HepG2 (cell line): ENCODE data around the gene LILRB2.

Source experiments
- CBX5 ChIP-seq: sonication (generic); formaldehyde crosslinking; IDR thresholded peaks from 2 replicates; pipeline ENCODE4 v1.4.0; 2020; ENCODE audit warnings: missing genetic modification reagents, borderline replicate concordance
- DNMT1 ChIP-seq: sonication (generic); formaldehyde crosslinking; IDR thresholded peaks from 2 replicates; pipeline ENCODE4 v1.5.1; 2020; ENCODE audit warnings: mild to moderate bottlenecking, missing genetic modification reagents
- MTA1 ChIP-seq: sonication (generic); formaldehyde crosslinking; IDR thresholded peaks from 2 replicates; pipeline ENCODE4 v1.4.0; 2020; ENCODE audit warnings: missing genetic modification reagents, mild to moderate bottlenecking, borderline replicate concordance
- NR2C2 ChIP-seq: sonication (generic); formaldehyde crosslinking; IDR thresholded peaks from 2 replicates; pipeline ENCODE4 v1.4.0; 2020; ENCODE audit warnings: missing genetic modification reagents, mild to moderate bottlenecking, moderate library complexity, borderline replicate concordance
- RBM39 ChIP-seq: fragments of 200-400 bp; formaldehyde crosslinking; IDR thresholded peaks from one replicate; pipeline ENCODE4 v1.6.1; 2018; ENCODE audit warnings: antibody characterized with exemption, mild to moderate bottlenecking, low read depth, low read length; ENCODE audit not compliant: poor library complexity, severe bottlenecking
- SRF ChIP-seq: IDR thresholded peaks from 2 replicates; pipeline ENCODE4 v1.6.1; 2011; ENCODE audit warnings: mild to moderate bottlenecking, low read depth, low read length, moderate library complexity
- ZC3H13 ChIP-seq: sonication (generic); formaldehyde crosslinking; IDR thresholded peaks from 2 replicates; pipeline ENCODE4 v1.8.1; 2023; ENCODE audit warnings: mild to moderate bottlenecking, missing genetic modification reagents, moderate library complexity
- ZFP82 ChIP-seq: sonication (generic); formaldehyde crosslinking; IDR thresholded peaks from 2 replicates; pipeline ENCODE4 v1.5.1; 2020; ENCODE audit warnings: mild to moderate bottlenecking, missing genetic modification reagents, borderline replicate concordance
- ZNF256 ChIP-seq: sonication (generic); formaldehyde crosslinking; conservative IDR thresholded peaks from 2 replicates; pipeline ENCODE4 v1.4.0; 2020; ENCODE audit warnings: missing genetic modification reagents
- ZNF44 ChIP-seq: sonication (generic); formaldehyde crosslinking; IDR thresholded peaks from 2 replicates; pipeline ENCODE4 v1.5.1; 2020; ENCODE audit warnings: mild to moderate bottlenecking, missing genetic modification reagents

DNA sequence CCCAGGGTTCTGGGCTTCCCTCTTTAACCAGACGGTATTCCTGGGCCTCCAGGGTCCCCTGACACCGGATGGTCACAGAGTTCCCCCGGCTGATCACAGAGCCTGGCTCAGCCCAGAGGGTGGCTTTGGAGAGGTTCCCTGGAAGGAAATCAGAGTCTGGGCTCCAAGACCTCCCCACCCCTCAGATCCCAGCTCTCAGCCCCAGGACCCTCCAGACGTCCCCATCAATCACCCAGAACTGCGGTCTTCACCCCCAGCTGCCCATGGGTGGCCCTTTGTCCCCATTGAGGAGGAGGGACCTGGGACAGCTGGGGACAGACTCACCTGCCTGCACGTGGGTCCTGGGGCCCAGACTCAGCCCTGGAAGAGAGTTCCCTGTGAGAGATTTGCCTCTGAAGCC lies 31.1 kb upstream of the LILRB2 start:
- no peak for TF ChIP-seq MTA1 (CRISPR knock-in tag)
- TF ChIP-seq DNMT1 (CRISPR knock-in tag) = no peak
- TF ChIP-seq ZFP82 (CRISPR knock-in tag) = no peak
- TF ChIP-seq SRF = no peak
- no peak for TF ChIP-seq ZC3H13 (CRISPR knock-in tag)
- TF ChIP-seq CBX5 = no peak
- TF ChIP-seq ZNF44 = no peak
- TF ChIP-seq ZNF256 (CRISPR knock-in tag) = no peak
- no peak for TF ChIP-seq NR2C2
- no peak for TF ChIP-seq RBM39
